Stimulated activated CD8-positive, alpha-beta memory T cell treated with anti-CD3 and anti-CD28 coated beads, Interleukin-7, amount 100 ng/mL, for 48 hours (primary cell): ENCODE data around the gene TUBGCP2.

ENCODE experiments used
- DNase-seq, 2 donors: peaks; one replicate each; pipeline ENCODE4 v3.0.0-alpha.2; 2020; ENCODE audit warnings: low read depth in 1 of 2; ENCODE audit errors: extremely low read depth in 1 of 2

Gene TUBGCP2

GRCh38 chr10:133308421-133309099, at the start of gene TUBGCP2, which contains the start of gene ZNF511:
Gene TUBGCP2 (minus strand): TSS chr10:133308872. CDS start chr10:133302941, 5,931 bp downstream.
Gene ZNF511 (plus strand): TSS chr10:133308914. CDS start chr10:133308944, 30 bp downstream.
- peak; percentile 75 to 89 for DNase-seq

- peak; percentile 65 to 66 for DNase-seq
Observed at GRCh38 chr10:133357285-133358161, 48.9 kb upstream of the TUBGCP2 start, which contains the start of gene FUOM. Gene FUOM (minus strand): TSS chr10:133358019. CDS start chr10:133358007, 12 bp downstream.

GRCh38 chr10:133356549-133357284, 48.0 kb upstream of the TUBGCP2 start:
- no peak for DNase-seq

GRCh38 chr10:133355991-133356390, 47.3 kb upstream of the TUBGCP2 start:
- no peak for DNase-seq

- DNase-seq: no peak
Observed at GRCh38 chr10:133355266-133355665, 46.6 kb upstream of the TUBGCP2 start.

GRCh38 chr10:133354672-133355240, 46.1 kb upstream of the TUBGCP2 start:
- no peak for DNase-seq

GRCh38 chr10:133353988-133354605, 45.4 kb upstream of the TUBGCP2 start:
- DNase-seq: no peak

GRCh38 chr10:133353202-133353959, 44.7 kb upstream of the TUBGCP2 start:
- no peak for DNase-seq

- DNase-seq: no peak
Observed at GRCh38 chr10:133351408-133352318, 43.0 kb upstream of the TUBGCP2 start.

GRCh38 chr10:133350950-133351329, 42.3 kb upstream of the TUBGCP2 start:
- no peak for DNase-seq

GRCh38 chr10:133350283-133350949, 41.7 kb upstream of the TUBGCP2 start:
- DNase-seq: no peak

GRCh38 chr10:133349577-133350011, 40.9 kb upstream of the TUBGCP2 start:
- DNase-seq: no peak

GRCh38 chr10:133349160-133349568, 40.5 kb upstream of the TUBGCP2 start:
- DNase-seq: no peak

GRCh38 chr10:133347710-133348517, 39.2 kb upstream of the TUBGCP2 start:
- DNase-seq: no peak

- DNase-seq: no peak
Observed at GRCh38 chr10:133346413-133346812, 37.7 kb upstream of the TUBGCP2 start.

GRCh38 chr10:133344236-133344635, 35.6 kb upstream of the TUBGCP2 start:
- no peak for DNase-seq

- DNase-seq: no peak
Observed at GRCh38 chr10:133343558-133343957, 34.9 kb upstream of the TUBGCP2 start.
